T-helper 1 cell treated with Interleukin-12 subunit alpha and Interleukin-12 subunit beta and Interleukin-4 antibody, amounts not matched to agents 30 μg/mL and 1 μg/mL, for 36 hours (primary cell): ENCODE measurements around the gene FOXD4L3.
"Not testable (repeated sequence)": the region's sequence is repeated elsewhere in the genome, so short reads cannot be mapped to it uniquely, and the experiment has no call there.

Experiments
- H3K27ac Mint-ChIP-seq: one replicate; pipeline ENCODE4 v1.8.0; 2021; ENCODE audit warnings: mild to moderate bottlenecking, mixed read lengths
- H3K27me3 Mint-ChIP-seq: one replicate; pipeline ENCODE4 v1.8.0; 2021; ENCODE audit warnings: low read depth, mixed read lengths
- H3K36me3 Mint-ChIP-seq: one replicate; pipeline ENCODE4 v1.8.0; 2021; ENCODE audit warnings: low read depth, mixed read lengths
- H3K4me1 Mint-ChIP-seq: one replicate; pipeline ENCODE4 v1.8.0; 2021; ENCODE audit warnings: low read depth, mixed read lengths
- H3K4me3 Mint-ChIP-seq: one replicate; pipeline ENCODE4 v1.8.0; 2021; ENCODE audit warnings: mild to moderate bottlenecking, moderate library complexity, mixed read lengths
- H3K9me3 Mint-ChIP-seq: one replicate; pipeline ENCODE4 v1.8.0; 2021; ENCODE audit warnings: mixed read lengths

Gene FOXD4L3

DNA sequence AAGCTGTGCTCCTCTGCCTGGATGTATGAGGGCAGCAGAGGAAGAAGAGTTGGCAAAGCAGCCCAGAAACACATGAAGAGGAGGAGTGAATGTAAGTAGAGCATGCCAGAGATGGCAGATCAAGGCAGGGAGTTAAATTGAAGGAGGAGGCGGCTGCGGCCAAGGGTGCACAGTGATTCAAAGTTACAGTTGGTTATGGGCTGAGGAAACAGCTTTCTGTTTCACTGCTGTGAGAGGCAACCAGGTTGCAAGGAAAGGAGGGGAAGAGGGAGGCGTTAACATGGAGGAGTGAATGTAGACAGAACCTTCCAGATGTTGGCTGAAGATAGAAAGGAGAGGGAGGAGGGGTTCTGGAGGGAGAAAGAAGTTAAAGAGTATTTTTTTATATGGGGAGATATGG lies 33.3 kb downstream of the FOXD4L3 start:
- H3K9me3 Mint-ChIP-seq, H3K4me3 Mint-ChIP-seq, H3K27ac Mint-ChIP-seq, H3K27me3 Mint-ChIP-seq, H3K36me3 Mint-ChIP-seq, H3K4me1 Mint-ChIP-seq: not testable (repeated sequence)

- H3K27ac Mint-ChIP-seq, H3K4me1 Mint-ChIP-seq, H3K4me3 Mint-ChIP-seq, H3K9me3 Mint-ChIP-seq, H3K27me3 Mint-ChIP-seq, H3K36me3 Mint-ChIP-seq: not testable (repeated sequence)
These were observed 34.1 kb downstream of the FOXD4L3 start for GRCh38 chr9:68336639-68337339.

GRCh38 chr9:68338000-68338399 lies 35.3 kb downstream of the FOXD4L3 start:
- H3K9me3 Mint-ChIP-seq, H3K36me3 Mint-ChIP-seq, H3K4me3 Mint-ChIP-seq, H3K27me3 Mint-ChIP-seq, H3K27ac Mint-ChIP-seq, H3K4me1 Mint-ChIP-seq: not testable (repeated sequence)

GRCh38 chr9:68342265-68343025 lies 39.8 kb downstream of the FOXD4L3 start:
- H3K4me3 Mint-ChIP-seq, H3K27ac Mint-ChIP-seq, H3K36me3 Mint-ChIP-seq, H3K9me3 Mint-ChIP-seq, H3K4me1 Mint-ChIP-seq: not testable (repeated sequence)
- H3K27me3 Mint-ChIP-seq = peaks cover 13% of the 10 kb centered on the region

DNA sequence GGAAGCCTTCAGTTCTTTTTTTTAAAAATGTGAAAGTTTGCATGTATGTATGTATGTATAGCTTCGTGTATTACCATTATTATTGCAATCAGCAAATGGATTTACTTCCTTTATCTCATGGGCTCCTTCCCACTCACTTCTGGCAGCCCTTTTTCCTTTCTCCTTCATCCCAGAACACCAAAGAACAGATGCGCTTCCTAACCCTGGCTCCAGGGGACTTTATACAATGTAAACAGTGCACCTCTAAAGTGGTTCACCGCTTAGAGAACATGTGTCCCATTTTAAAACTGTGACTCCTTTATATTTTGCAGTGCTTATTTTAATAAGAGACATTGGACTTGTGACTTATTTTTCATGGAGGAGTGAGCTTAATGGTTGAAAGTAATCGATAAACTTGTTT lies 40.6 kb downstream of the FOXD4L3 start:
- peaks cover 13% of the 10 kb centered on the region for H3K27me3 Mint-ChIP-seq
- not testable (repeated sequence) for H3K27ac Mint-ChIP-seq, H3K9me3 Mint-ChIP-seq, H3K36me3 Mint-ChIP-seq, H3K4me1 Mint-ChIP-seq, H3K4me3 Mint-ChIP-seq

DNA sequence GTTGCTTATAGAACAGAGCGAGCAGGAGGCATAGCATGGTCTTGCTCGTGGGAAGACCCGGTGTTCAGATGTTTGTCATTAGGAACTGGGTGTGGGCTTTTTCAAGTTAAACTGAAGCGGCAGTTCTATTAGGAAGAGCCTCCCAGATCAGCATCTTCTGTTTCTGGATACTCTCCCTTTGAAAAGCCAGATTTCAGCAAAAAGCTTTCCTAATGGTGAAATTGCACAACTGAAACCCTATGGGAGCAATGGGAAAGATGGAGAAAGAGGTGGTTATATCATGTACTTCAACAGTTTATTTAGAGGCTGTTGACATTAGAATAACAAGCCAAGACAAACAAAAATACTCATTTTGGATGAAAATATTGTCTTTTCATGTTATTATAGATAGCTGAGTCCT lies 41.3 kb downstream of the FOXD4L3 start:
- H3K36me3 Mint-ChIP-seq, H3K4me3 Mint-ChIP-seq, H3K27ac Mint-ChIP-seq, H3K9me3 Mint-ChIP-seq, H3K4me1 Mint-ChIP-seq: not testable (repeated sequence)
- H3K27me3 Mint-ChIP-seq = peaks cover 15% of the 10 kb centered on the region

DNA sequence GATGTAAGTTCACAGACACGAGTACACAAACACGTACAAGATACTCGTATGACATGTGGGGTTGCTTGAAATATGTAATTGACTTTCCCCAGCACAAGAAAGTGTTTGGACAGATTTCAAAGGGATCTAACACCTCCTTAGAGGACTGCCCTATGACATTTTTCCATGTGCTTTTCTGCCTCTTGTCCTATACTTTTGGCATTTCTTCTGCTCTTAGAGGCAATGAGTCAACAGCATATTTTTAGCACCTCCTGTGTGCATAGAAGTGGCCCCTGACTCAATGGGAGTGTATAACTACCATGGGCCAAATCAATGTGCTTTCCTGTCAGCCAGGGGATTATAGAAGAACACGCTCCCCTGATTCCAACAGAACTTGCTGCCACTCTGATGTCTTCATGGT lies 49.0 kb downstream of the FOXD4L3 start:
- H3K27ac Mint-ChIP-seq, H3K36me3 Mint-ChIP-seq, H3K4me1 Mint-ChIP-seq, H3K4me3 Mint-ChIP-seq, H3K9me3 Mint-ChIP-seq: not testable (repeated sequence)
- H3K27me3 Mint-ChIP-seq = peaks cover 29% of the 10 kb centered on the region
